Measurements from ENCODE around the gene COIL.
"Not testable (repeated sequence)": the region's sequence is repeated elsewhere in the genome, so short reads cannot be mapped to it uniquely, and the experiment has no call there.

COIL gene

GRCh38 chr17:56966338-56966737, 5.5 kb upstream of the COIL start:
- no peak for TF ChIP-seq CTCF (IDR thresholded peaks at IDR 0.05; ENCODE audit: extremely low read depth, missing control alignments)
- no peak for DNase-seq (ENCODE audit: low spot score)

GRCh38 chr17:56965681-56966080, 4.8 kb upstream of the COIL start:
- DNase-seq (ENCODE audit: low spot score) = not testable (repeated sequence)

- DNase-seq (ENCODE audit: low spot score) = not testable (repeated sequence)
These were observed 4.4 kb upstream of the COIL start for GRCh38 chr17:56965241-56965640.

GRCh38 chr17:56956992-56957391, 3.9 kb downstream of the COIL start:
- DNase-seq (ENCODE audit: low spot score) = no peak
- TF ChIP-seq CTCF (IDR thresholded peaks at IDR 0.05; ENCODE audit: extremely low read depth, missing control alignments) = no peak

- TF ChIP-seq CTCF (IDR thresholded peaks at IDR 0.05; ENCODE audit: extremely low read depth, missing control alignments) = no peak
- DNase-seq (ENCODE audit: low spot score) = no peak
These were observed 11.3 kb downstream of the COIL start for GRCh38 chr17:56949595-56949994.

- TF ChIP-seq CTCF (IDR thresholded peaks at IDR 0.05; ENCODE audit: extremely low read depth, missing control alignments) = no peak
- no peak for DNase-seq (ENCODE audit: low spot score)
These were observed 12.4 kb downstream of the COIL start for GRCh38 chr17:56948491-56948890.

GRCh38 chr17:56947741-56948140, 13.1 kb downstream of the COIL start:
- no peak for TF ChIP-seq CTCF (IDR thresholded peaks at IDR 0.05; ENCODE audit: extremely low read depth, missing control alignments)
- DNase-seq (ENCODE audit: low spot score) = no peak

- no peak for DNase-seq (ENCODE audit: low spot score)
These were observed 14.8 kb downstream of the COIL start for GRCh38 chr17:56945938-56946505.

More at GRCh38 chr17:56945938-56946505, 14.8 kb downstream of the COIL start:
- TF ChIP-seq CTCF (IDR thresholded peaks at IDR 0.05; ENCODE audit: extremely low read depth, missing control alignments) = no peak
